Spleen (tissue), 11 donors: ENCODE results near the gene SNX1. TPM values are rescaled to one million over a fixed set of nuclear protein-coding genes. Genes with fewer than 3 reads are reported as not detected.

Experiments
- DNase-seq: peaks from one replicate; pipeline ENCODE4 v3.0.0-alpha.2; 2020
- H3K27ac ChIP-seq, 8 donors: fragments of 200-600 bp; sonication (generic) in 7 of 8; 1 replicate in 4 of 8; 2 replicates in 4 of 8; pipeline versions ENCODE4 v1.5.0 to v1.8.0; 2016 to 2021; ENCODE audit warnings: inconsistent platforms in 4 of 8, mild to moderate bottlenecking in 4 of 8, moderate library complexity in 1 of 8
- H3K27me3 ChIP-seq, 7 donors: fragments of 200-600 bp; sonication (generic) in 6 of 7; replicated peaks in 1 of 7; 1 replicate in 4 of 7; 2 replicates in 3 of 7; pipeline versions ENCODE4 v1.5.0 to v1.8.0; 2016 to 2021; ENCODE audit warnings: inconsistent platforms in 3 of 7, mild to moderate bottlenecking in 1 of 7
- H3K36me3 ChIP-seq, 6 donors: fragments of 200-600 bp; sonication (generic) in 5 of 6; 1 replicate in 4 of 6; 2 replicates in 2 of 6; pipeline versions ENCODE4 v1.5.0 to v1.8.0; 2016 to 2021; ENCODE audit warnings: inconsistent platforms in 2 of 6
- H3K4me1 ChIP-seq, 6 donors: fragments of 200-600 bp; sonication (generic) in 5 of 6; 1 replicate in 3 of 6; 2 replicates in 3 of 6; pipeline versions ENCODE4 v1.5.0 to v1.8.0; 2016 to 2021; ENCODE audit warnings: inconsistent platforms in 3 of 6
- H3K4me3 ChIP-seq, 8 donors: fragments of 200-600 bp; sonication (generic) in 7 of 8; 1 replicate in 4 of 8; 2 replicates in 4 of 8; pipeline versions ENCODE4 v1.5.0 to v1.8.0; 2016 to 2021; ENCODE audit warnings: inconsistent platforms in 4 of 8, mild to moderate bottlenecking in 4 of 8, moderate library complexity in 2 of 8
- H3K9me3 ChIP-seq, 8 donors: fragments of 200-600 bp; sonication (generic) in 7 of 8; 1 replicate in 4 of 8; 2 replicates in 4 of 8; pipeline versions ENCODE4 v1.5.0 to v1.8.0; 2016 to 2021; ENCODE audit warnings: inconsistent platforms in 4 of 8
- POLR2A ChIP-seq, 3 donors: fragments of 450-650 bp; IDR thresholded peaks; one replicate each; pipeline ENCODE4 v1.5.1; 2017; ENCODE audit warnings: antibody characterized with exemption in 3 of 3, mild to moderate bottlenecking in 1 of 3
- POLR2AphosphoS5 ChIP-seq, 3 donors: sonication (generic); formaldehyde crosslinking; IDR thresholded peaks; one replicate each; pipeline ENCODE4 v1.5.1; 2017; ENCODE audit warnings: antibody characterized with exemption in 3 of 3
- WGBS, 5 donors: extraction: QIAGEN DNeasy Blood & Tissue Kit in 3 of 5; methylation state at CpG; one replicate each; pipeline versions ENCODE4 v1.1.5 to v1.1.7; 2013 to 2018; 5-methylcytosine and 5-hydroxymethylcytosine counted together
- intact Hi-C: fragments of 100-400 bp; cut with DNase I; formaldehyde crosslinking; loops from one replicate; pipeline ENCODE4 v1.15.0; 2023; ENCODE audit warnings: low total_unique reads
- polyA plus RNA-seq, 3 donors: library from polyadenylated mRNA; stranded (reverse); fragments of 200-250 nt; gene quantifications; one replicate each; pipeline ENCODE4 v1.2.1, GENCODE V29; 2013
- total RNA-seq, 7 donors: library from RNA; depleted of rRNA in 3 of 7; stranded (reverse); fragments of >200 nt in 3 of 7; fragmentation: NEBNext Ultra II Directional in 4 of 7; extraction: Animal tissue kit (Norgen Biotek cat#: 25700) in 4 of 7; gene quantifications; one replicate each; pipeline versions ENCODE4 v1.1.0 to v1.2.1, GENCODE V29; 2016 to 2021
- TF ChIP-seq, protein P1 (sequence below), 11 experiments: fragments of 200-600 bp in 7 of 11; fragments of 450-650 bp in 4 of 11; sonication (generic) in 4 of 11; IDR thresholded peaks in 8 of 11; conservative IDR thresholded peaks in 3 of 11; 1 replicate in 7 of 11; 2 replicates in 4 of 11; pipeline versions ENCODE4 v1.4.0 to v1.8.0; 2016 to 2021; ENCODE audit warnings: antibody characterized with exemption in 11 of 11, inconsistent platforms in 4 of 11, mild to moderate bottlenecking in 1 of 11
- donor health status: healthy with polysubstance abuse.
- donor health status: DM: no; HTN: no; CAD: no; lungs with moderate emphysema.
- donor health status: DM: no; HTN: no; CAD: no.
- donor health status: Bipolar disorder and iron deficiency.
- donor health status: healthy.
- donor health status: DM: no; HTN: no; CAD: no.
- donor health status: DM: yes; HTN: yes; CAD: no.

Gene SNX1
- total and polyA plus RNA-seq, 10 donors, result 45.5 to 161 (median 112) TPM

DNA sequence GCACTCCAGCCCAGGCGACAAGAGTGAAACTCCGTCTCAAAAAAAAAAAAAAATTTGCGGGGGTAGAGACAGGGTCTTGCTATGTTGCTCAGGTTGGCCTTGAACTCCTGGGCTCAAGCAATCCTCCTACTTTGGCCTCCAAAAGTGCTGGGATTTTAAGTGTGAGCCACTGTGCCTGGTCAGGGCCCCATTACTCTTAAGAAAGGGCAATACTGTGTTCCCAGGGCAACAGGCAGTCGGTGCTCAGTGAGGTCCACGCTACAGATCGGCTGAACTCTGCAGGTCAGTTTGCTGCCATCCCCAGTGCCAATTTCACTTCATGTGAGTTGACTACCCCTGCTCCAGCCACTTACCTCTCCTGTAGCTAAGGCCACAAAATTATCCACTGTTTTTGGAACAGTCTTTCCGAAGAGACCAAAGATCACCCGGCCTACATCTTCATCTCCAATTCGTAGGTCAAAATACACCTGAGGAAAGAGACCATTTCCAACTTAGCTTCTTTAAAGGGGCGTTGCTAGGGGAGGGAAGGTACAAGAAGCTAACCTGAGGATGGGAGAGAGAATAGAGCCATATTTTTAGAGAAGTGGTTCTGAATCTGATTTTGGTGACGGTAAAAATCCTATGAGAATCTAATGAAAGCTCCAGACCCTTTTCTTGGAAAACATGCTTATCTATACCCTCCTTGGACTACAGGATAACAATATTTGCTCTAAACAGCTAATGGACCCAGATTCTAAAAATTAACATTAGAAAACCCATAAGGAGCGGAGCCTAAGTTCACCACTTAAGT lies 66.1 kb downstream of the SNX1 start:
- Histone ChIP-seq H3K4me1 (peaks cover 22 to 75% (median 68%) of the 10 kb centered on the region in 6 donors), H3K36me3 (peaks cover 3 to 50% (median 45%) of the 10 kb centered on the region in 6 donors), H3K27ac (peak overlapping the region; percentile 76 to 96 (median 92)), H3K9me3 (no peaks in the 10 kb centered on the region), H3K4me3 (peak overlapping the region; percentile 88 to 96 (median 92)), H3K27me3 (no peaks in the 10 kb centered on the region)
- TF ChIP-seq, protein P1, sequence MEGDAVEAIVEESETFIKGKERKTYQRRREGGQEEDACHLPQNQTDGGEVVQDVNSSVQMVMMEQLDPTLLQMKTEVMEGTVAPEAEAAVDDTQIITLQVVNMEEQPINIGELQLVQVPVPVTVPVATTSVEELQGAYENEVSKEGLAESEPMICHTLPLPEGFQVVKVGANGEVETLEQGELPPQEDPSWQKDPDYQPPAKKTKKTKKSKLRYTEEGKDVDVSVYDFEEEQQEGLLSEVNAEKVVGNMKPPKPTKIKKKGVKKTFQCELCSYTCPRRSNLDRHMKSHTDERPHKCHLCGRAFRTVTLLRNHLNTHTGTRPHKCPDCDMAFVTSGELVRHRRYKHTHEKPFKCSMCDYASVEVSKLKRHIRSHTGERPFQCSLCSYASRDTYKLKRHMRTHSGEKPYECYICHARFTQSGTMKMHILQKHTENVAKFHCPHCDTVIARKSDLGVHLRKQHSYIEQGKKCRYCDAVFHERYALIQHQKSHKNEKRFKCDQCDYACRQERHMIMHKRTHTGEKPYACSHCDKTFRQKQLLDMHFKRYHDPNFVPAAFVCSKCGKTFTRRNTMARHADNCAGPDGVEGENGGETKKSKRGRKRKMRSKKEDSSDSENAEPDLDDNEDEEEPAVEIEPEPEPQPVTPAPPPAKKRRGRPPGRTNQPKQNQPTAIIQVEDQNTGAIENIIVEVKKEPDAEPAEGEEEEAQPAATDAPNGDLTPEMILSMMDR (IDR thresholded peaks at IDR 0.05 in 8 of 11, conservative IDR thresholded peaks at IDR 0.05 in 3 of 11), result no peak
- intact Hi-C loops, result no loop called here
- WGBS, 5 donors, result 52 to 64% (median 56%) methylated on average over 12 of the region's 12 CpGs
- DNase-seq, result no peak

DNA sequence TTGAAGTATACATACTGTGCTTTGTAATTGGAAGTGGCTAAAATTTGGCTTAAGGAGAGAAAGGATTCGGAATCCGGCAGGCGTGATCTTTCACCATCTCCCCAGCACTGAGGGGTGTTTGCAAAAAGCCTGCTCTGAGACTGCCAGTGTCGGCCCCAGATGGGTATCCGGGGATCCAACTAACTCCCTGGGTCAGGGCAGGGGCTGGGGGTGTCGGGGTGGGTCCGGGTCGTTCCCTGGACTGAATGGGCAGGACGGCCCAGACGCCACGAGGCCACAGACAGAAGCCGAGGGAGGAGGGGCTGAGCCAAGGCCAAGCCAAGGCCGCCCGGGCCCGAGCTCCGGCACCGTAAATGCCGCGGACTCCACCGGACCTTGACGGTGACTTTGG lies 66.7 kb downstream of the SNX1 start:
- H3K27ac ChIP-seq, result peak overlapping the region; percentile 76 to 96 (median 92)
- H3K9me3 ChIP-seq, result no peaks in the 10 kb centered on the region
- H3K4me1 ChIP-seq, result peaks cover 22 to 69% (median 66%) of the 10 kb centered on the region in 6 donors
- H3K36me3 ChIP-seq, result peaks cover 3 to 44% (median 39%) of the 10 kb centered on the region in 6 donors
- WGBS, 5 donors, result 0 to 1% (median 1%) methylated on average over 19 to 21 of the region's 21 CpGs
- no peaks in the 10 kb centered on the region for H3K27me3 ChIP-seq
- no peak for DNase-seq
- intact Hi-C loops, result no loop called here
- no peak for TF ChIP-seq POLR2AphosphoS5 (IDR thresholded peaks at IDR 0.05)
- no peak for TF ChIP-seq POLR2A (IDR thresholded peaks at IDR 0.05)
- TF ChIP-seq, protein P1 (IDR thresholded peaks at IDR 0.05 in 8 of 11, conservative IDR thresholded peaks at IDR 0.05 in 3 of 11), result no peak
- peak overlapping the region; percentile 88 to 96 (median 92) for H3K4me3 ChIP-seq

DNA sequence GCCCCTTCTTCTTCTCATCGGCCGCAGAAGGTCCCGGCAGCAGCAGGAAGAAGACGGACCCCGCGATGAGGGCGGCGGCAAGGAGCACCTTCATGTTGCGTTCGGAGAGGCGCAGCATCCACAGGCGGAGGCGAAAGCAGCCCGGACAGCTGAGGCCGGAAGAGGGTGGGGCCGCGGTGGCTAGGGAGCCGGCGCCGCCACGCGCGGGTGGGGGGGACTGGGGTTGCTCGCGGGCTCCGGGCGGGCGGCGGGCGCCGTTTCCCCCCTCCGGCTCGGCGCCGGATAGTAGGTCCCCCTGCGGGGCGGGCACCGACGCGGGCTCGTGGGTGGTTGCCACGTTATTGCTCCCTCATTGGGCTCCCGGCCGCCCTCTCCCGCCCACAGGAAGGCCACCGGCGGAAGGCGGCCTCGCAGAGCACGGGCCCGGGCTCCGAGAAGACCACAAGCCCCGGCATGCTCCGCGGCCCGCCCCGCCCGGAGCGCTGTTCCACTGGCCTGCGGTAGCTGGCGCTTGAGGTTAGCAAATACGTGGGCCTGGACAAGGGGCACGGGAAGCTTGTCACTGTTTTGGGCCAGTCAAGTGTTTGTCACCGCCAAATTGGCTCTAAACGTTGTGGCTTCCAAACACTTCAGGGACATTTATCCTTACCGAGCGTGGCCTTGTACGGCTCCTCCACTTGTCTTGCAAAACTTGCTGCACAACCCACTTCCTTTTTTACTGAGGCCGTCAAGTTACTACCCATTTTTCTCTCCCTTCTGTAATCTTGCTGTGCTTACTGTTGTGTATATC lies 67.3 kb downstream of the SNX1 start, which contains the start of gene PPIB:
Gene PPIB, minus strand, starts transcription at position 154 of the 790 bp plus-strand sequence. Its CDS starts 36 bp downstream, at position 118.
- peak in 2 of 3 donors; percentile 38 to 51 for TF ChIP-seq POLR2A (IDR thresholded peaks at IDR 0.05)
- peak; percentile 91 to 95 (median 94) for TF ChIP-seq POLR2AphosphoS5 (IDR thresholded peaks at IDR 0.05)
- TF ChIP-seq, protein P1 (IDR thresholded peaks at IDR 0.05 in 8 of 11, conservative IDR thresholded peaks at IDR 0.05 in 3 of 11), result peak in 8 of 11 experiments; percentile 14 to 70 (median 52)
- Histone ChIP-seq H3K4me3 (peak within 1 kb of the TSS; percentile 88 to 96 (median 92)), H3K27ac (peak within 1 kb of the TSS; percentile 76 to 96 (median 92)), H3K9me3 (no peaks in the 10 kb centered on the region), H3K4me1 (peaks cover 22 to 63% (median 60%) of the 10 kb centered on the region in 6 donors), H3K27me3 (no peaks in the 10 kb centered on the region), H3K36me3 (peaks cover 3 to 38% (median 33%) of the 10 kb centered on the region in 6 donors)
- intact Hi-C loops, result no loop called here
- WGBS, 5 donors, result 0 to 1% (median 1%) methylated on average over 12 to 69 of the region's 69 CpGs
- DNase-seq, result peak; percentile 100
